ENCODE data around the gene FNBP1L.
A peak's percentile ranks its signal among the peaks of the same experiment; 100 is the strongest.
"Not testable (repeated sequence)": the region's sequence is repeated elsewhere in the genome, so short reads cannot be mapped to it uniquely, and the experiment has no call there.

FNBP1L gene

DNA sequence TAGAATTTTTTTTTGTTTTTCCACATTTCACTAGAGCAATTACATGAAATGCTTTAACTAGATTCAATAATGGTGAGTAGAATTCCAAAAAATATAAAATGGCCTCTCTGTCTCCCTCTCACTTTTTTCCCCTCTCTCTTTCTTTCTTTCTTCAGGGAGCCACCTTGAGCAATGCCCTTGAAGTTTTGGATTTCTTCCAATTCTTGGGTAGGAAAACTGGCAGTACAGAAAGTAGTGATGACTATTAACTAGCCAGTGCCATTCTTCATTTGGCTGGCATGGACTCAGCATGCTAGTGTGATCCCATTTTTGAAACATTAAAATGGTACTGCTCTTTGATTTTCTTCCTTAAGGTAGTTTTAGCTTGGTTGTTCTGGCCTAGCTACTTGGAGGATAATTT is 4.5 kb upstream of the FNBP1L start:
- no peak for DNase-seq (ENCODE audit: low read depth in 2 of 2)

GRCh38 chr1:93446837-93447451 is 974 bp upstream of the FNBP1L start:
- DNase-seq (ENCODE audit: low read depth in 2 of 2): no peak

DNA sequence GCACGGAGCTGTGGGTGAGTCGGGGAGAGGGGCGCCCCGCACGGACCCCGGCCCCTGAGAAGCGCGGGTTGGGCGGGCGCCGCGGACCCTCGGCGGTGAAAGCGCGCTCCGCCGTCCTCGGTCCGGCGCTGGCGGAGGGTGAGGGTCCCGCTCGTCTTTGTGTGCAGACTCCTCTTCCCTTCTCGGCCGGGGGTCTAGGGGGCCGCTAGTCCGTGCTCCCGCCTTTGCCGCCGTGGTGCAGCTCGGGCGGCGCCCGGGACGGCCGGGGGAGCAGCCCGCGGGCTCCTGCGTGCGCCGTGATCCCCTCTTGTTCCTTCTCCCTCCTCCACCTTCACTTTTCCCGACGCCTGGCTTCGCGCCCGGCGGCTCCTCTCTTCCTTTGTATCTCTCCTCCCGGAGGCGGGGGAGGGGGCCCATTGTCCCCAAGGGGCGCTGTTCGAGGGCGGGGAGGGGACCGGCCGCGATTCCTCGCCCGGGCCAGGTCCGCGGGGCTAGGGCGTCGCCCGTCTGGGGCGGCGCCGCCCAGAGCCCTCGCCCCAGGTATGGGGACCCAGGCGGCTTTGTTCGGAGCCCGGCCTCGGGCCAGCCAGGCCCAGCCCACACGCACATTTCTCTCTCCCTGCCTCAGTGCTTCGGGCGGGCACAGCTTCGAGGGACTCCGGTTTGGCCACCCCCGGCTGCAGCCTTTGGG is 519 bp downstream of the FNBP1L start:
- peak in 1 of 2 donors; percentile 12 for DNase-seq (ENCODE audit: low read depth in 2 of 2)

- DNase-seq (ENCODE audit: low read depth in 2 of 2): no peak
These were observed 1.3 kb downstream of the FNBP1L start for GRCh38 chr1:93448983-93449804.

GRCh38 chr1:93450321-93450720 is 2.4 kb downstream of the FNBP1L start:
- no peak for DNase-seq (ENCODE audit: low read depth in 2 of 2)

DNA sequence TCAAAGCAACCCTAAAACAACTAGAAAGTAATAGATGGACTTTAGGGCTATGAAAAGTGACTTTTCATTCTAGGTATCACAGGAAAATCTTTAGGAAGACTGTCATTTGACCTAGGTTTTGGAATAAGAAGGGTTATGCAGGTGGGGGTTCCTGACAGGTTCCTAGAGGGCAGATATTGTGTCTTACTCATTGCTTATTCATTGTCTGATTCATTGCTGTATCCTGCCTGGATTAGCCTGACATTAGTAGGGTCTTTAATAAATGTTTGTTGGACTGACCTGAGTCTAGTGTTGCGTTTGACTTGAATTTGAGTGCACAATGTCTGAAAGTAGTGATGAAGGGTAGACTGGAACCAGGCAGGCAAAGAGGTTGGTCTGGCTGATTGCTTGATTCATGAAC is 6.0 kb downstream of the FNBP1L start:
- DNase-seq (ENCODE audit: low read depth in 2 of 2): no peak

GRCh38 chr1:93459126-93459525 is 11.2 kb downstream of the FNBP1L start:
- no peak for DNase-seq (ENCODE audit: low read depth in 2 of 2)

- no peak for DNase-seq (ENCODE audit: low read depth in 2 of 2)
These were observed 13.3 kb downstream of the FNBP1L start for GRCh38 chr1:93461236-93461635.

GRCh38 chr1:93463960-93464359 is 16.0 kb downstream of the FNBP1L start:
- DNase-seq (ENCODE audit: low read depth in 2 of 2): no peak

- not testable (repeated sequence) for DNase-seq (ENCODE audit: low read depth in 2 of 2)
These were observed 17.6 kb downstream of the FNBP1L start for GRCh38 chr1:93465371-93466082.

- no peak for DNase-seq (ENCODE audit: low read depth in 2 of 2)
These were observed 19.7 kb downstream of the FNBP1L start for GRCh38 chr1:93467606-93468005.

GRCh38 chr1:93468662-93469061 is 20.7 kb downstream of the FNBP1L start:
- DNase-seq (ENCODE audit: low read depth in 2 of 2): no peak

DNA sequence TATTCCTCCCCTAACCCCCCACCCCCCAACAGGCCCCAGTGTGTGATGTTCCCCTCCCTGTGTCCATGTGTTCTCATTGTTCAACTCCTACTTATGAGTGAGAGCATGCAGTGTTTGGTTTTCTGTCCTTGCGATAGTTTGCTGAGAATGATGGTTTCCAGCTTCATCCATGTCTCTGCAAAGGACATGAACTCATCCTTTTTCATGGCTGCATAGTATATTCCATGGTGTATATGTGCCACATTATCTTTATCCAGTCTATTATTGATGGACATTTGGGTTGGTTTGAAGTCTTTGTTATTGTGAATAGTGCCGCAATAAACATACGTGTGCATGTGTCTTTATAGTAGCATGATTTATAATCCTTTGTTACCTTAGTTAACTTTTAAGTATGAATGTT is 21.3 kb downstream of the FNBP1L start:
- DNase-seq (ENCODE audit: low read depth in 2 of 2): not testable (repeated sequence)

DNA sequence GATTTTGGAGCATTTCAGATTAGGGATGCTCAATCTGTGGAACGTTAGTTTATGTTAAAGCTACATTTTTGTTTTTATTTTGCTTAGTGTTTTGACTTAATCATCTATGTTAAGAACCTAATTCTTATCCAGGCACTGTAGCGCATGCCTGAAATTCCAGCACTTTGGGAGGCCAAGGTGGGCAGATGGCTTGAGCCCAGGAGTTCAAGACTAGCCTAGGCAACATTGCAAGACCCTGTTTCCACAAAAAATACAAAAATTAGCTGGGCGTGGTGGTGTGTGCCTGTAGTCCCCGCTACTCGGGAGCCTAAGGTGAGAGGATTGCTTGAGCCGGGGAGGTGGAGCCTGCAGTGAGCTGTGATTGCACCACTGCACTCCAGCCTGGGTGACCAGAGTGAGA is 23.4 kb downstream of the FNBP1L start:
- no peak for DNase-seq (ENCODE audit: low read depth in 2 of 2)

- no peak for DNase-seq (ENCODE audit: low read depth in 2 of 2)
These were observed 24.0 kb downstream of the FNBP1L start for GRCh38 chr1:93471911-93472310.

- DNase-seq (ENCODE audit: low read depth in 2 of 2): no peak
These were observed 26.4 kb downstream of the FNBP1L start for GRCh38 chr1:93474321-93474720.

DNA sequence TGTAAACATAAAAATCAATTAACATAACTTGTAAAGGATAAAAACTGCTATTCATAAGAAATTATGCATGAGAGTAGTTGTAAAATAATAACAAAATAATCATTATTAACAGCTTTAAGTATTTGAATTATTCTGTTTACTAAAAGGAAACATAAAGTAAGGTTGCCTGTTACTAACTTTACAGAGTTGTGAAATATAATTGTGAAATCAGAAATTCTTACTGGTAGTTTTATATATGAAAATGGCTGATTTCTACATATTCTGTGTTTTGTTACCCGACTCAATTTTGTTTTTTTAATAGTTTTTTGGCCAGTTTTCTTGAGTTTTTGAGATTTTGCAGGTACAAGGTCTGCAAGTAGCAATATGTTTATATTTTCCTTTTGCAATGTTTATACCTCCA is 27.8 kb downstream of the FNBP1L start:
- no peak for DNase-seq (ENCODE audit: low read depth in 2 of 2)

- not testable (repeated sequence) for DNase-seq (ENCODE audit: low read depth in 2 of 2)
These were observed 31.3 kb downstream of the FNBP1L start for GRCh38 chr1:93479133-93479745.

GRCh38 chr1:93481899-93482298 is 34.0 kb downstream of the FNBP1L start:
- not testable (repeated sequence) for DNase-seq (ENCODE audit: low read depth in 2 of 2)

GRCh38 chr1:93483200-93483599 is 35.3 kb downstream of the FNBP1L start:
- no peak for DNase-seq (ENCODE audit: low read depth in 2 of 2)

DNA sequence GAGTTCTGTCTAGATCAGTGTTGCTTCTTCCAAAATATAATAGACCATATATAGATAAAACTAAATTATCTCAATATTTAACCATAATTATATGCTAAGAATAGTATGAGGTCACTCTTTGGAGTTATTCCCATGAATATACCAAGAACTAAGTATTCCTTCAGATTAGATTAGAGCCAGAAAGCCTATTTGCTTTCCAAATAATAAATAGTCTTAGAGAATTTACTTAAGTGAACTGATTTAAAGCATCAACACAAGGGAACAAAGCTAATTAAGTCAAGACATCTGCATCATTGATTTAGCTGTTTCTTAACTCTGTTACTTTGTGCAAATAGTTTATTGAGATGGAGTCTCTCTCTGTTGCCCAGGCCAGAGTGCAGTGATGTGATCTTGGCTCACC is 35.7 kb downstream of the FNBP1L start:
- no peak for DNase-seq (ENCODE audit: low read depth in 2 of 2)

- DNase-seq (ENCODE audit: low read depth in 2 of 2): no peak
These were observed 40.3 kb downstream of the FNBP1L start for GRCh38 chr1:93488207-93488606.

Measured in stimulated activated CD4-positive, alpha-beta T cell treated with anti-CD3 and anti-CD28 coated beads, Interleukin-1b, Interleukin-23, amount 100 ng/mL, for 4 hours (primary cell).